CD14-positive monocyte (primary cell): ENCODE results near the gene NCR1. TPM values are rescaled to one million over a fixed set of nuclear protein-coding genes. Genes with fewer than 3 reads are reported as not detected.

Experiments
- DNase-seq, 3 donors: peaks; one replicate each; pipeline ENCODE4 v3.0.0-alpha.2; 2011 to 2022
- H2AFZ ChIP-seq: 2 replicates; pipeline ENCODE4 v1.6.0; 2012; ENCODE audit warnings: mild to moderate bottlenecking, low read depth, low read length, inconsistent platforms; ENCODE audit not compliant: insufficient read depth, poor library complexity, severe bottlenecking
- H3K27ac ChIP-seq, 2 donors: 1 replicate in 1 of 2; 2 replicates in 1 of 2; pipeline ENCODE4 v1.5.1; 2012 to 2013; ENCODE audit warnings: low read length in 2 of 2, control low read depth in 1 of 2, inconsistent platforms in 1 of 2, low read depth in 1 of 2, mild to moderate bottlenecking in 1 of 2
- H3K27me3 ChIP-seq, 2 donors: one replicate each; pipeline versions ENCODE4 v1.6.0 to v1.6.1; 2011 to 2013; ENCODE audit warnings: low read length in 2 of 2; ENCODE audit not compliant: control insufficient read depth in 2 of 2, insufficient read depth in 2 of 2
- H3K36me3 ChIP-seq, 2 donors: replicated peaks in 1 of 2; 1 replicate in 1 of 2; 2 replicates in 1 of 2; pipeline versions ENCODE4 v1.5.1 to v1.6.1; 2012 to 2013; ENCODE audit warnings: low read length in 2 of 2, control low read depth in 1 of 2, inconsistent platforms in 1 of 2, mild to moderate bottlenecking in 1 of 2; ENCODE audit not compliant: insufficient read depth in 2 of 2, control insufficient read depth in 1 of 2
- H3K4me1 ChIP-seq, 2 donors: 1 replicate in 1 of 2; 2 replicates in 1 of 2; pipeline versions ENCODE4 v1.5.1 to v1.6.1; 2012 to 2013; ENCODE audit warnings: low read length in 2 of 2, control low read depth in 1 of 2, inconsistent platforms in 1 of 2, mild to moderate bottlenecking in 1 of 2, moderate library complexity in 1 of 2; ENCODE audit not compliant: insufficient read depth in 2 of 2, control insufficient read depth in 1 of 2
- H3K4me2 ChIP-seq: replicated peaks from 2 replicates; pipeline ENCODE3; 2012; ENCODE audit warnings: low read length, moderate library complexity, mild to moderate bottlenecking; ENCODE audit not compliant: poor library complexity, severe bottlenecking; ENCODE audit errors: extremely low read depth
- H3K4me3 ChIP-seq, 3 experiments: fragments of 200-600 bp in 1 of 3; sonication (generic) in 1 of 3; replicated peaks in 1 of 3; 1 replicate in 2 of 3; 2 replicates in 1 of 3; pipeline ENCODE4 v1.5.1; 2011 to 2013; ENCODE audit warnings: low read length in 3 of 3, mild to moderate bottlenecking in 3 of 3, control low read depth in 2 of 3, low read depth in 2 of 3, inconsistent platforms in 1 of 3, moderate library complexity in 1 of 3
- H3K79me2 ChIP-seq: 2 replicates; pipeline ENCODE4 v1.6.0; 2012; ENCODE audit warnings: mild to moderate bottlenecking, control low read depth, inconsistent platforms, low read length, moderate library complexity; ENCODE audit not compliant: insufficient read depth
- H3K9ac ChIP-seq: 2 replicates; pipeline ENCODE4 v1.6.0; 2017; ENCODE audit warnings: low read length, mild to moderate bottlenecking; ENCODE audit not compliant: insufficient read depth, poor library complexity, severe bottlenecking
- H3K9me3 ChIP-seq, 2 donors: replicated peaks in 1 of 2; 1 replicate in 1 of 2; 2 replicates in 1 of 2; pipeline versions ENCODE4 v1.5.1 to v1.6.1; 2012 to 2013; ENCODE audit warnings: low read length in 2 of 2, control low read depth in 1 of 2; ENCODE audit not compliant: control insufficient read depth in 1 of 2, insufficient read depth in 1 of 2
- H4K20me1 ChIP-seq: 2 replicates; pipeline ENCODE4 v1.6.0; 2012; ENCODE audit warnings: mild to moderate bottlenecking, low read length, control low read depth, moderate library complexity; ENCODE audit not compliant: insufficient read depth
- H3K27ac Mint-ChIP-seq, 7 donors: one replicate each; pipeline ENCODE4 v1.8.0; 2020; ENCODE audit warnings: mild to moderate bottlenecking in 7 of 7, mixed read lengths in 7 of 7, moderate library complexity in 6 of 7, inconsistent platforms in 2 of 7
- H3K27me3 Mint-ChIP-seq, 3 donors: one replicate each; pipeline ENCODE4 v1.8.0; 2021 to 2022; ENCODE audit warnings: low read depth in 3 of 3, mild to moderate bottlenecking in 3 of 3, mixed read lengths in 3 of 3, moderate library complexity in 3 of 3, inconsistent platforms in 1 of 3
- H3K36me3 Mint-ChIP-seq, 2 donors: one replicate each; pipeline ENCODE4 v1.8.0; 2020; ENCODE audit warnings: mixed read lengths in 2 of 2, inconsistent platforms in 1 of 2, mild to moderate bottlenecking in 1 of 2
- H3K4me1 Mint-ChIP-seq: one replicate; pipeline ENCODE4 v1.8.0; 2020; ENCODE audit warnings: mild to moderate bottlenecking, mixed read lengths
- H3K4me3 Mint-ChIP-seq, 2 donors: one replicate each; pipeline ENCODE4 v1.8.0; 2020; ENCODE audit warnings: mild to moderate bottlenecking in 2 of 2, mixed read lengths in 2 of 2, moderate library complexity in 1 of 2
- H3K9me3 Mint-ChIP-seq, 7 donors: one replicate each; pipeline ENCODE4 v1.8.0; 2020 to 2022; ENCODE audit warnings: mixed read lengths in 7 of 7, mild to moderate bottlenecking in 6 of 7, moderate library complexity in 6 of 7, inconsistent platforms in 2 of 7
- CTCF ChIP-seq: fragments of 200-600 bp; IDR thresholded peaks from one replicate; pipeline ENCODE4 v1.8.0; 2022; ENCODE audit warnings: antibody characterized with exemption, mild to moderate bottlenecking
- WGBS: methylation state at CpG from one replicate; pipeline ENCODE4 v1.1.5; 2013; ENCODE audit warnings: missing lambda C conversion rate; ENCODE audit not compliant: insufficient coverage; 5-methylcytosine and 5-hydroxymethylcytosine counted together
- intact Hi-C, 2 donors: fragments of 100-400 bp; cut with micrococcal nuclease; formaldehyde crosslinking; loops; one replicate each; pipeline versions ENCODE4 v1.15.0 to v1.15.1; 2023
- polyA plus RNA-seq, 3 donors: library from polyadenylated mRNA; depleted of rRNA in 1 of 3; unstranded in 2 of 3; stranded (reverse) in 1 of 3; fragments of 300-500 nt in 2 of 3; fragments of >200 nt in 1 of 3; fragmentation: Illumina TruSeq in 2 of 3; gene quantifications; 1 replicate in 2 of 3; 2 replicates in 1 of 3; pipeline ENCODE4 v1.2.3, GENCODE V29; 2012 to 2021

NCR1 gene
- polyA plus RNA-seq, 3 donors: 0.20 to 0.43 TPM; not detected in 1

GRCh38 chr19:54923276-54923675 lies 17.3 kb downstream of the NCR1 start:
- Histone ChIP-seq H3K4me2 (no peak overlapping the region), H4K20me1 (no peaks in the 10 kb centered on the region), H3K27ac (no peak overlapping the region), H3K27me3 (peaks cover 0 to 7% of the 10 kb centered on the region in 2 donors), H2AFZ (no peak overlapping the region), H3K9ac (no peak overlapping the region), H3K4me3 (no peak overlapping the region), H3K9me3 (peaks cover 17 to 31% of the 10 kb centered on the region in 2 donors), H3K36me3 (no peaks in the 10 kb centered on the region), H3K4me1 (peaks cover 10 to 13% of the 10 kb centered on the region in 2 donors), H3K79me2 (no peaks in the 10 kb centered on the region)
- Mint-ChIP-seq H3K4me1 (peaks cover 14% of the 10 kb centered on the region), H3K27ac (no peak overlapping the region), H3K4me3 (peak overlapping the region in 1 of 2 donors; percentile 67), H3K27me3 (peaks cover 10 to 20% (median 15%) of the 10 kb centered on the region in 3 donors), H3K36me3 (no peaks in the 10 kb centered on the region), H3K9me3 (peaks cover 7 to 30% (median 27%) of the 10 kb centered on the region in 7 donors)
- intact Hi-C loops: no loop called here
- DNase-seq: no peak
- WGBS: 64% methylated on average over 3 of the region's 9 CpGs
- TF ChIP-seq CTCF: no peak

GRCh38 chr19:54928299-54928698 lies 22.4 kb downstream of the NCR1 start:
- Histone ChIP-seq H3K4me3 (no peak overlapping the region), H3K9ac (no peak overlapping the region), H3K79me2 (no peaks in the 10 kb centered on the region), H2AFZ (no peak overlapping the region), H3K27ac (no peak overlapping the region), H3K9me3 (peaks cover 28 to 47% of the 10 kb centered on the region in 2 donors), H3K4me1 (peaks cover 7% of the 10 kb centered on the region in 2 donors), H3K36me3 (no peaks in the 10 kb centered on the region), H3K4me2 (no peak overlapping the region), H3K27me3 (no peaks in the 10 kb centered on the region), H4K20me1 (no peaks in the 10 kb centered on the region)
- Mint-ChIP-seq H3K4me3 (no peak overlapping the region), H3K27me3 (peaks cover 8 to 10% (median 8%) of the 10 kb centered on the region in 3 donors), H3K4me1 (peaks cover 5% of the 10 kb centered on the region), H3K36me3 (no peaks in the 10 kb centered on the region), H3K9me3 (peaks cover 14 to 48% (median 44%) of the 10 kb centered on the region in 7 donors), H3K27ac (no peak overlapping the region)
- no peak for DNase-seq
- intact Hi-C loops: no loop called here
- no peak for TF ChIP-seq CTCF
- WGBS: 100% methylated on average over 1 of the region's 2 CpGs
